ENCODE data around the gene PSORS1C1.

Gene PSORS1C1

GRCh38 chr6:31098449-31098938 is 16.1 kb upstream of the PSORS1C1 start:
- TF ChIP-seq POLR2A (IDR thresholded peaks at IDR 0.05; ENCODE audit: extremely low read depth, insufficient read length) (no peak), MYC (IDR thresholded peaks at IDR 0.05; ENCODE audit: low read depth, low read length) (no peak), CTCF (IDR thresholded peaks at IDR 0.05; ENCODE audit: low read depth, low read length) (no peak), MAX (IDR thresholded peaks at IDR 0.05; ENCODE audit: low read depth, low read length) (no peak)
- DNase-seq (ENCODE audit: low read depth) = no peak

GRCh38 chr6:31103136-31103535 is 11.5 kb upstream of the PSORS1C1 start:
- DNase-seq (ENCODE audit: low read depth) = no peak
- no peak for TF ChIP-seq MYC (IDR thresholded peaks at IDR 0.05; ENCODE audit: low read depth, low read length)
- TF ChIP-seq CTCF (IDR thresholded peaks at IDR 0.05; ENCODE audit: low read depth, low read length) = no peak
- H3K4me3 ChIP-seq (ENCODE audit: low read depth, low read length) = no peak overlapping the region

More at GRCh38 chr6:31098449-31098938, 16.1 kb upstream of the PSORS1C1 start:
- H3K4me3 ChIP-seq (ENCODE audit: low read depth, low read length) = no peak overlapping the region

- DNase-seq (ENCODE audit: low read depth) = no peak
- no peak for TF ChIP-seq MAX (IDR thresholded peaks at IDR 0.05; ENCODE audit: low read depth, low read length)
Measured at GRCh38 chr6:31107052-31107451, 7.5 kb upstream of the PSORS1C1 start.

GRCh38 chr6:31110825-31111582 is 3.6 kb upstream of the PSORS1C1 start:
- no peak overlapping the region for H3K4me3 ChIP-seq (ENCODE audit: low read depth, low read length)
- TF ChIP-seq MAX (IDR thresholded peaks at IDR 0.05; ENCODE audit: low read depth, low read length) (no peak), MYC (IDR thresholded peaks at IDR 0.05; ENCODE audit: low read depth, low read length) (no peak), POLR2A (IDR thresholded peaks at IDR 0.05; ENCODE audit: extremely low read depth, insufficient read length) (no peak), CTCF (IDR thresholded peaks at IDR 0.05; ENCODE audit: low read depth, low read length) (no peak)
- DNase-seq (ENCODE audit: low read depth) = no peak

More at GRCh38 chr6:31107052-31107451, 7.5 kb upstream of the PSORS1C1 start:
- H3K4me3 ChIP-seq (ENCODE audit: low read depth, low read length) = no peak overlapping the region

- DNase-seq (ENCODE audit: low read depth) = no peak
- no peak for TF ChIP-seq MAX (IDR thresholded peaks at IDR 0.05; ENCODE audit: low read depth, low read length)
- TF ChIP-seq MYC (IDR thresholded peaks at IDR 0.05; ENCODE audit: low read depth, low read length) = no peak
- no peak for TF ChIP-seq CTCF (IDR thresholded peaks at IDR 0.05; ENCODE audit: low read depth, low read length)
- TF ChIP-seq POLR2A (IDR thresholded peaks at IDR 0.05; ENCODE audit: extremely low read depth, insufficient read length) = no peak
- H3K4me3 ChIP-seq (ENCODE audit: low read depth, low read length) = no peak overlapping the region
Measured at GRCh38 chr6:31111712-31112111, 2.9 kb upstream of the PSORS1C1 start.

- no peak for TF ChIP-seq CTCF (IDR thresholded peaks at IDR 0.05; ENCODE audit: low read depth, low read length)
- no peak for TF ChIP-seq MYC (IDR thresholded peaks at IDR 0.05; ENCODE audit: low read depth, low read length)
- TF ChIP-seq POLR2A (IDR thresholded peaks at IDR 0.05; ENCODE audit: extremely low read depth, insufficient read length) = no peak
- TF ChIP-seq MAX (IDR thresholded peaks at IDR 0.05; ENCODE audit: low read depth, low read length) = no peak
- H3K4me3 ChIP-seq (ENCODE audit: low read depth, low read length) = no peak within 1 kb of the TSS
- DNase-seq (ENCODE audit: low read depth) = no peak
Measured at GRCh38 chr6:31112478-31112877, 2.1 kb upstream of the PSORS1C1 start, which contains the start of gene C6orf15. TSS of gene C6orf15 (minus strand) at chr6:31112575. CDS start at chr6:31112555, 20 bp downstream.
